ENCODE measurements around the gene CKS1B.

Gene CKS1B

DNA sequence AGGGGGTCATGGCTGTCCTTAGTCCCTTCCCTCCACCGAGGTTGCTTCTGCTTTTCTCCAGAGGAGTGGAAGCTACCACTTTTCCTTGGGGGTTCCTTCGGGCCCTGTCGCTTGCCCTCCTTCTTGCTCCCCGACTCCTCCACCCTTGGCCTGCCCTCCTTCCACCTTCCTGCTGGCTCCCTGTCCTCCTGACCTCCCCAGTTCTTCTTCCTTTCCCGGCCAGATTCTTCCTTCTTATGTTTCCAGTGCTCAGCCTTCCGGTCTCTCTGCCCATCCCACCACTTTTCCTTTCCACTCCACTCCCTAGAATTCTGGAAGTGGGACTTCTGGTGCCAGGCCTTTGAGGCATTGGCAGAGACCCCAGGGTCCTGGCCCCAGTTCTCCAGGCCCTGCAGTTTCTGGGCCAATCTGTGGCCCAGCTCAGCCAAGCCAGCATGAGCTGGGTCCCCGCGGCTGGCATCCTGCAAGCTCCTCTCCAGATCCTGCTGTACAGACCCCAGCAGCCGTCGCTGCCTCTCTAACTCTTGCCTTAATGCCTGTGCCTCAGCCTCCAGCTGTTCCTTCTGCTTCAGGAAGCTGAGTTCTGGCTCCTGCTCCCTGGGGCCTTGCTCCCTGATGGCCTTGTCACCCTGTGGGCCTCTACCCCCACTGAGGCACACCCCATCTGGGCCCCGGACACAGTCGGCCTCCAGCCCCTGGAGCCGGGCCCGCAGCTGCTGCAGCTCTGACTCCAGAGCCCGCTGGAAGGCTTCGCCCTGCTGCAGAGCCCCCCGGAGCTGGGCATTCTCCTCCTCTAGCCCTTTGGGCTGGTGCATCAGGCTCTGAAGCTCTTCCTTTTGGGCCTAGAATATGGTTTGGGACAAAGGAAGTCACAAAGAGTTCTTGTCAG lies 28.3 kb upstream of the CKS1B start:
- no peak for DNase-seq (ENCODE audit: low spot score)

DNA sequence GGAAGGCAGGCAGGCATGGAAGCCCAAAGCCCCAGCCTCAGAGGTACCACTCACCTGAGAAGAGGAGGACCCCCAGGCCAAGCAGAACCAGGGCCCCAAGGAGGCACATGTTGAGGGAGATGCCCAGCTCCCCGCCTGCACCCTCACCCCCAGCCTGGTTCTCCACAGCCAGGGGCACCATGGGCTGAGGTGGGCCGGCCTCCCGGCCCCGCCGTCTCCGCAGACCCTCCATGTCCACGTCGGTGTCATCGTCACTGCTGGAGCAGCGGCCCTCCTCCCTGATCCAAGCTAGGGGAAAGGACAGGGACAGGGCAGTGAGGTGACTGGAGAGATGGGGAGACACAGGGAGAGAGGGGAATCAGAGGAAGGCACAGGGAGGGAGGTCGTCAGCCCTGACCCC lies 26.4 kb upstream of the CKS1B start:
- DNase-seq (ENCODE audit: low spot score) = no peak

DNA sequence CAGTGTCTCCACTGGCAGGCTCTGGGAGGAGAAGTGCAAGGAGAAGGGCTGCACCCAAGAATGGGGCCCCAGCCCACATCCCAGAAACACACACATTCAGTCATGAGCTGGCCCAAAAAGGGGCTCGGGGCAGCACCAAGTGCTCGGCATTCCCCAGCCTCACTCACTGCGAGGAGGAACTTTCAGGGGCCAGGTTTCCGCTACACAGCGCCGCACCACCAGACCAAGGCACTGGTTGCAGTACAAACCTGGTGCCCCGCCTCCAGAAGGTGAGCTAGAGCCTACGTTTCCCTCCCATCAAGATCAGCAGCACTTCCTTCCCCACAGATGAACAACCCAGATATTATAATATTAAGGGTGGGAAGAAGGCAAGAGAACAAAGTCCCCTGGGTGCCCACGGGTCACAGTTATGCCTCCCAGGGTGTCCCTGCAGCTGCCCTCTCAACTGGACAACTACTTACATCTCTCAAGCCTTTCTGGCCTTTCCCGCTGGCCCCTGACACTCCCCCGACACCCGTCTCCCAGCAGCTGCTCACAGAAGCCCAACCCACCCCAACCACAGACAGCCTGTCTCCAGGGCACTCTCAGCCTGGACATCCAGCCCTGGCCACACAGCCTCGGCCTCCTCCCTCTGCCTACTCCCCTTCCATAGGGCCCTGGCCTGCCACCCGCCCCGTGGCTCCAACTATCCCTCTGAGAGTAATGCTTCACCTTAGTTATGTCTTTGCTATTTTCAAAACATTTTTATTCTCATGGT lies 22.4 kb upstream of the CKS1B start:
- no peak for DNase-seq (ENCODE audit: low spot score)

DNA sequence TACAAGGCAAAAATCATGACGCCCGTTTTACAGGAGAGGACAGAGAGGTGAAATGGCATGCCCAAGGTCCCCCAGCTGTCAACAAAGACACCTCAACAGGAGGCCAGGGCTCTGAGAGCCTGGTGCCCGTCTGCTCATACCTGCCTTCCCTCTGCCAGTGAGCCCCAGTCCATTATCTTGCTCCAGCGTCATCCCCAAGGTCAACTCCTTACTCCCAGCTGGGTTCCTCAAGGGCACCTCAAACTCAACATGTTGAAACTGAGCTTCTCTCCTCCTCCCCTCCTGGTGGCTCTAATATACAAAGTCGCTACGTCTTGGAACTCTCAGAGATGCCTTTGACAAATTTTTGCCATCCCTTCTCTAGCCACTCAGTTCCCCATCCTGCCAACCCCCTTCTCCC lies 21.8 kb upstream of the CKS1B start:
- no peak for DNase-seq (ENCODE audit: low spot score)

DNA sequence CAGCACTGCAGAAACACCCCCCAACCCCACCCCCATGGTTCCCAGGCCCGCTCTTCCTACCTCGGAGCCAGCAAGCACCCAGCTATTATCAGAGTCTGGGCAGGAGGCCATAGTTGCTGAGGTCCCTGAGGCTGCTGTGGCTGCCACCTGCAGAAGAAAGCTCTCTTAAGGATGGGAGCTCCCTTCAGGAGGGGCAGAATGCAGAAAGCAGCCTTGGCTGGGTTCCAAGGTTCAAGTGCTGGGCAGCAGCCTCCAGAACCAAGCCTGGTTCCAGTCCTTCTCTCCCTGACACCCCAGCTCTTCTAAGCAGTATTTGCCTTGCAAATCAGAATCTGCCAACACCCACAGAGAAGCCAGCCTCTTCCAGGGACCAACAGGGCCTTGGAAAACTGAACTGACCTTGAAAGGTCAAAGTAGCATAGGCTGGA lies 20.9 kb upstream of the CKS1B start:
- DNase-seq (ENCODE audit: low spot score) = no peak

DNA sequence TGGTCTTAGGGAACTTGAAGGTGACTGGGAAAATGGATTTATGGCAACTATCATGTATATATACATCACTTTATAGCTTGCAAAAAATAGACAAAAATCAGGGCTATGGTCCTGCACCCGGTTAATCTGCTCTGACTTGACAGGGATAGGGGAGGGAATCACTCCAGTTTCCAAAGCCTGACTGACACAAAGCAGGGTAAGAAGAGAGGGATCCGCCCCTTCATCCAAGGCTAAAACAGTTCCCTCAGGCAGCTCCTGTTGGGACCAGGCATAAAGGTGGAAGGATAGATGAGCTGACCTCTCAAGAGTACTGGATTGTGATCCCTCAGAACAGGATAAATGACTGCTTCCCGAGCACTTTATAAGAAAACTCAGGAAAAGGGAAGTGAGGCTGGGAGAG lies 19.9 kb upstream of the CKS1B start:
- DNase-seq (ENCODE audit: low spot score) = no peak

DNA sequence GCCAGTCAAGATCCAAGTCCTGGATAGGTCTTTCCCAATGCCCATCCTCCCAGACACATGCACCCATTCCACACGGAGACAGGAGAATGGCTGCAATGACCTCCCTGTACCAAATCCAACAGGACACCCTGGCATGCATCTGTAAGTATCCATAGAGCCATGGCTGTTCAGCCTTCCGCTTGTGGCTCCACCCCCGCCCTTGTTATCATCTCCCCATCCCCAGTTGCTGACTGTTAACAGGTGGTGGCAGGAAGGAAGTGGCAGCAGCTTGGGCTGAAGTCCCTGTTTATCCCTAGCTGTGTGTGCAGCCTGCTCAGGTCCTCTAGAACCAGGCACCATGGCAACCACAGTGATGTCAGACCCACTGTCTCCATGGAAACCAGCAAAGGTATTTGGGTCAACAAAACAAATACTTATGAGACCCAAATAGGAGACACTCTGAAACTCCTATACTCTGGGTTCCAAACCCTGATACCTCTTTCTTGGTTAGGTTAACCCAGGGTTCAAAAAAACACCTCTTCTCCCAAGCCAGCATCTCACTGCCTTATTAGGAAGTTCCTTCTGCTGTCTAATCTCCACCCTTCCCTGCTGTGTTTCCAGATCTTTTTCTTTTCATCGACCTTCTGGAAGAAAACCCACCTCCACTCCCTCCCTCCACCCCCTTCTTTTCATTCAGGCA lies 19.3 kb upstream of the CKS1B start:
- DNase-seq (ENCODE audit: low spot score) = peak; percentile 63

DNA sequence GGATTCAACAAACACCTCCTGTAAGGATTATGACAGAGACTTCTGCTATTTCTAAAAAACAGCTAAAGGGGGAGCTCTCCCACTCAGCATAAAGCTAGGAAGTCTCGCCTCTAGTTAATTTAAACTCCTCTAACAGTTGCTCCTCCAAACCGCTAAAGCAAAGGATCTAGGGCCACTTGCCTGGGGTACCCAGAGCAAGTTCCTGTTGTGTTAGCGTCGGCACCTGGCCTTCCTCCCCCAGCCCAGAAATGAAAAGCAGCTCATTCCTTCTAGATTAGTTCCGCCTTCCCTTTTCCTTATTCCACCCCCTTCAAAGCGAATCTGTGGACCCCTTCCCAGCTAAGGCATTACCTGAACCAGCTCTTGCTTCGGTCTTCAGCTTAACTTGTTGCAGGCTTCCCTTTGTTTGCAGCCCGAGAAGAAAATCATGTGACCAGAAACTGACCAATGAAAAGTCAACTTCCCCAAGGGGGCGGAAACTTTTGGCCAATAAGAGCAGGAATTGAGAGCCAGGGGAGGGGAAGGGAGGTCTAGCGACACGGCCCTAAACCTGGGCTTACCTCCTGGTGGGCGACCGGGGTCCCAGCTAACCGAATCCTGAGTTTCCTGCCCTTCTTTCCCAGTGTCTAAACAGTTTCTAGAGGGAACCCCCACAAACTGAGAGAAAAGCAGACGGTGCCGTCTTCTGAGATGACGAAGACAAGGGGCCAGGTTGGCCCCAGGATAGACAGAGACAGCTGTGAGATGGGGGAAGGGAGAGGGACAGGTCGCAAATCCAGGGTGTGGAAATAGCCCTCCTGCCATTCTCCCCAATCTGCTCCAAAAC lies 18.6 kb upstream of the CKS1B start, which contains the start of gene PBXIP1:
Gene PBXIP1, minus strand, starts transcription at position 382 of the 826 bp plus-strand sequence. CDS start 2,378 bp downstream, outside the sequence.
- peak; percentile 84 for DNase-seq (ENCODE audit: low spot score)

DNA sequence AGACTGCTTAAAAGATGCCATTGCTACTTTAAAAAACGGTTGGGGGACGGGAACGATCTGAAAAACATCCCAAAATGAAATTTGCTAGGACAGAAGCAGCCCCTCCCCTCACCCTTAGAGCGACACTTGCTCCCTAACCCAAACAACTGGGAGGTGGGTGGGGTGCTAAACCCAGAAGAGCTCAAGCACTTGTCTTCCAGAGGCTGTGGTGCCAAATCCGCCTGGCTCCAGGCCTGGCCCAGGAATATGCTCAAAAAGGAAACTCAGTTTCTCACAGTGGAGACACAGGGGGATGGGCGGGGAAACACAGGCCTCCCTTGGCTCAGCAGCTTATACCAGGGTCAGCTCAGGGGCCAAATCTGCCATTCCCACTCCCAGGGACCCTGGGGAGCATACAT lies 17.9 kb upstream of the CKS1B start:
- DNase-seq (ENCODE audit: low spot score) = no peak

DNA sequence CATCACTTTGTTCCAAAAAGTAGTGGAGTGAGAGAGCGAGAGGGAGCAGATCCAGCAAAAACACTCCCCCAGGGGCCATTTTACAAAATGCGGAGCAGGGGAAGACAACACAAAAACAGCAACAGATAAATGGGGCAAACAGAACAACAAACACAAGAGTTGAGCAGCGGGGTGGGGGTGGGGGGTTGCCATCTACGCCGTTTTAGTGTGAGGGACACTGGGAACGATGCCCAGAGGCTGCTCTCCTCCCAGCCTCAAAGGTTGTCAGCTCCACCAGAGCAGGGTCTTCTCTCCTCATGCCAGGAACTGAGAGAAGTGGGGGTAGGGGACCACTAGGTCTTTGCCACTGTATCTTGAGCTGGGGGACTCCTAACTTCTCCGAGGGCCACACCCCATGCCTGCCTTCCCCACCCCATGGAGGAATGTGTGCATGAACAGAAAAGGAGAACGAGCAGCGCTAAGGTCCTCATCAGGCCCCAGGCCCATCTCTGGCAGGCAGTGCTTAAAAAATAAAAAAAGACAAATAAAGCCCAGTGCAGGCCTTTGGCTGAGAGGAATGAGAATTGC lies 17.3 kb upstream of the CKS1B start:
- DNase-seq (ENCODE audit: low spot score) = no peak

DNA sequence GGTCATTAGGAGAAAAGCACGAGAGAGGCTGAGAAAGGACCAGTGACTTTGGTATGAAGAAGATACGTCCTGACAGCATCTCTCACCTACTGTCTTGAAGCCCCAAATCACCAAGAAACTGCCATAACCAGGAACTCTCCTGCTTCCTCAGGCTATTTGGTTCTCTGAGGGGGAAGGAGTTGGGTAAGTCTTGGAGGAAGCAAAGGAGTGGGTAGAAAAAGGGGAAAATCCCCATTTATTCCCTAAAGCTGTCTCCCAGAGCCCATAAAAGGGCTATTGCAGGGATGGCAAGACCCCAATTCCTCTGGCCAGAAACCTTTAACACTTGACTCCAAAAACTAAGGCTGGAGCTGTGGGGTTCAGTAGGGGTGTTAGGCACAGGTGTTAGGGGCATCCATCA lies 16.4 kb upstream of the CKS1B start:
- no peak for DNase-seq (ENCODE audit: low spot score)

DNA sequence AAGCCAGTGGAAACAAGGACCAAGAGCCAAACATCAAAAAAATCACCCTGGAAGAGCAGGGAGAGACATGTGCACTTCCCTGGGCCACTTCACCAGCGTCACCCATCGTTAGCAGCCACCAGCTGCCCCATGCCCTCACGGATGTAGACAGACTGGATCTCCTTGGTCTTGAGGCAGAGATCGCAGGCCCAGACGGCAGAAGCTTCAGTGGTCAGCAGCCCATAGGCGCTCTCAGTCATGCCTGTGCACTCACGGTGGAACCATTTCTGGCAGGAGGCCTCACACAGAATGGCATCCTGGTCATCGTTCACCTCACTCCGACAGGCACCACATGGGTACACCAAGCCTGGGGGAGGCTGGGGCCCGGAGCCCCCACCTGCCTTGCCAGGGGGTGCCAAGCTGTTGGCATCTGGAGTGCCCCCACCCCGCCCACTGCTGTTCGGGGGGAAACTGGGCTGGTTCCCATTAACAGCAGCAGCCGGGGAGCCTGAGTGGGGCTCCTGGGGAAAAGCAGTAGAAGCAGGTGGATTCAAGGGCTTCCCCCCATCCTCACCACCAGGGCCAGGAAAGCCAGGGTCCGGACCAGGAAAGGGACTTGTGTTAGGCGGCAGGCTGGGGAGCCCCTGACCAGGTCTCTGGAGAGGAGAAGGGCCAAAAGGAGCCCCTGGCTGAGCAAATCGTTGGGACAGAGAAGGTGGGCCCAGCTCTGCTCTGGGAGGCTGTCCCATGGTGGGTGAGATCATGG lies 15.6 kb upstream of the CKS1B start:
- DNase-seq (ENCODE audit: low spot score) = no peak

DNA sequence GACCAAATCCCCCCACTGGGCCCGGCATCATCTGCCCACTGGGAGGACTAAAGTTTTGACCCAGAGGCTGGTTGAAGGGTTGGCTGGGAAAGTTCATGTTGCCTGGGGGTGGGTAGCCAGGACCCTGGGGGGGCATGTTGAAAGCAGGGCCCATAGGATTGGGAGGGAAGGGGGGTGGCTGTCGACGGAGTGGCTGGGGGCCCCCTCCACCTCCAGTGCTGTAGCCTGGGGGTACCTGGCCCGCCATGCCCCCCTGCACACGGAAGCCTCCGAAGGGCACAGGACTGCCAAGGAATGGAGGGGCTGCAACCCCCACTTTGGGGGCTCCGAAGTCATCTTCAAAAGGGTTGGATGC lies 15.1 kb upstream of the CKS1B start:
- DNase-seq (ENCODE audit: low spot score) = no peak

DNA sequence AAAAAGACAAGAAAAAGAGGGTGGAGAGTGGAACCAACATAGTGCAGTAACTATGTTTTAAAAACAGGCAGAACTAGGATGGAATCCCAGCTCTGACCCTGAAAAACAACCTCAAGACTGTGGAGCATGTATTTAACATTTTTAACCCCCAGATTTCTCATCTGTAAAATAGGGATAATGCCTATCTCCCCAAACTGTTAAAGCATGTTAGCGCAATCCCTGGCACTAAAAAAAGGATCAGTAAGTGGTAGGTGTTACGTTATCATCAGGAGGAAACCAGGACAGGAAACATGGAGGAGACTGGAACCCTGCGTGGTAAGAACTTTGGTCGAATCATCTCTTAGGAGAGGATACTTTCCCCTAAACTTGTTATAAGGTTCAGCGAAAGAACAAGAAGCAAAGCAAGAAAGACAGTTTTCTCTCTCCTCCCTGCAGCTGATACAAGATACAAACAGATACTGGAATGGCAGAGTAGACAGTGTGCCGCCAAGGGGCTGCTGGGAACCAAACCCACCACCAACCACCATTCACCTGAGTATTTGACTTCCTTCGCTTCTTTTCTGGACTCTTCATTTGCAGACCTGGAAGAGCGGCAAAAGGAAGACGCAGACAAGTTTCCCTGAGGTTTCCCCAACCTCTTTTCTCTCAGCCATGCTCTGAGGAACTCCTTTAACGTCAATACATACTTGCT lies 13.9 kb upstream of the CKS1B start:
- peak; percentile 16 for DNase-seq (ENCODE audit: low spot score)

DNA sequence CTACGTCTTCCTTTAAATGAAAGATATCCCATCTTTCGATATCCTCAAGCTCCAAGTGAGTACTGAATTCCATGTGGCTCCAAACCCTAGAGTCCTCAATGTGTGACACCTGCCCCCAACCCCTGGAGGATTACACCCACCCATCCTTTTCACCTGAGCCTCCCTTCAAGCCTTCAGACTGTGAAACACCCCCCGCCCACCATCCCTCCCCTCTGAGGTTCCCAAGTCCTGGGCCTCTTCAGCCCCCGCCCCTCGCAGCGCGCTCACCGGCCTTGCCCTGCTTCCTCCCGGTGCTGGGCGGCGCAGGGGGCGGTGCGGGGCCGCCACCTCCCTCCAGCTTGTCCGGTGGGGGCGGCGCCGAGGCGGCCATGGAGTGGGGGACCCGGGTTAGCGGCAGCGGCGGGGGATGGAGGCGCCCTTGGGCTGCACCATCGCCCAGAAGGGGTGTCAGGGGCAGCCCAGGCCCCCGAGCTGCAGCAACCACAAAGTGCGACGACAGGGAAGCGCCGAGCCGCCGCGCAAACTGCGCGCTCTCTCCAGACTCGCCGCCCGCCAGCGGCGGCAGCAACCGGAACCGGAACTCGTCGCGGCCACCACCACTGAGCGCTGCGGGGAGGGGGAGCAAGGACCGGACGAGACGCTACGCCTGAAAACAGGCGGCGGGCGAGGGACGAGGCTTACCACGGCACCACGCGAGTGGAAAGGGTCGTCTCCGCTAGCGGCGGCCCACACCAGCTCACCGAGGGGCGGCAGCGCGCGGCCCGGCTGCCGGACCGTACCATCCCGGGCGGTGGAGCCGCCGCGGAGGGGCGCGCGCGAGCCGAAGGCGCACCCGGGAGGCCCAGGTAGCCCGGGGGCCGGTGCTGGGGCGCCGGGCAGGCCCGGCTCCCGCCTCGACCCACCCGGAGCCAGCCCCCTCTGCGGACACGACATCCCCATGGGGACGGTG lies 13.0 kb upstream of the CKS1B start, which contains the start of gene PYGO2:
Gene PYGO2, minus strand, starts transcription at position 576 of the 949 bp plus-strand sequence. Its CDS starts 206 bp downstream, at position 370.
- peak; percentile 66 for DNase-seq (ENCODE audit: low spot score)

DNA sequence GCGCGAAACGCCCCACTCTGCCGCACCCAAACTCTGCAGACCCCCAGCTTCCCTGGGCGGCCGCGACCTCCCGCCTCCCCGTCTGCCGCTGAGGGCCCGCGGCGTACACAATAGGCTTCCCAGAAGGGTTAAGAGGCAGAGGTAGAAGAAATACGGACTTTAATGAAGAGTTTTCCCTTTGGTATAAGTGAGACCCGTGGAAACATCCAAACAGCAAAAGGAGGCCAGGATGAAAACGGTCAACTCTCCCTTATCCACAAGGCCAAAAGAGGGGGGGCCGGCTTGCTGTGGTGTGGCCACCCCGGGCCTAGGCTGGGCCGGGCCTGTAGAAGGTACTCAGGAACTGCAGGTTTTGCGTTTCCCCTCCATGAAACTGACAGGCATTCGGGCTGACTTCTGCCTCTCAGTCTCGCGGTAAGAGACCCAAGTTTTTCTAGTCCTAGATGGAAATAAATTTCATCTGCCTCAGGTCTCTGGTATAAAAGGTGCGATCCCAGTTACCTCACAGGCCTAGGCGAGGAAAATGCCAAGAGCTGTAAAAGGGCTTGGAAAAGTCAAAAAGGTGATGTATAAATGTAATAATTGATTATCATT lies 12.2 kb upstream of the CKS1B start:
- no peak for DNase-seq (ENCODE audit: low spot score)

DNA sequence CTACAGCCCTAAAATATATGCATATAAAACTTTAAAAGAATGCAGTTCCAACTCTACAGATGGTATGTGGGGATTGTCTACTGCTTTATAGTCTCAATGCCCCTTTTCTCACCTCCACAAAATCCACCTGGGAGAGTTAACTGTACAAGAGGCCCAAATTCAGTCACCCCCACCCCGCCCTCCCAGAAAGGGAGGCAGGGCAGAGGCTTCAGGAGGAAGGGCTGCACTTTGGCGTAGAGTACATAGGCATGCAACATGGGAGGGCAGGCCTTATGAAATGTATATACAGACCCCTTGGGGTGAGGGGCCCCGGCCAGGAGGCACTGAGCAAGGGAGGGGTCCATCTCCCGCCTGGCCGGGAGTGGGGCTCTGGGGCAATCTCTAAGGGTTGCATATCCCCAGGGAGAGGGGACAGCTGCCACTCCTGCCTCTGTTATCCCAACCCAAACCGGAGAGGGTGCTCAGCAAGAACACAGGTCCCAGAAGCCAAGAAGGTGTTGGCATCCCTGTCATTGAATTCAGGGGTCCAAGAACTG lies 11.6 kb upstream of the CKS1B start:
- DNase-seq (ENCODE audit: low spot score) = no peak

DNA sequence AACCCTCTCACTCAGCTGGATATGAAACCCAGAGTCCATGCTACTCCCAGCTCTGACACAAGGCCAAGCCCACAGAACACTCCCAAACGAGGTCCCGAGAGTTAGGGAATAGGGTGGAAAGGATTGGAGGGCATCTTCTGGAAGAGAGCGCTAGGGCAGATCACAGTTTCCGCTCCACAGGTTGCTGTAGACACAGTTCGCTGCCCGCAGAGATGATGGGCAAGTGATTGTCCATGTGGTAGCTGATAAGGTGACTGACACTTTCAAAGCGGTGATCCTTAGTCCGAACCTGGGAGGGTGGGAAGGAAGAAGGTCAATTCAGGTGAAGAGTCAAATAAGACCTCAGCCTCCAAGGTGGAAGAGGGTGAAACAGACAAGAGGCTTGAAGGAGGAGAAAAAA lies 10.8 kb upstream of the CKS1B start:
- DNase-seq (ENCODE audit: low spot score) = no peak
